ENCODE measurements around the gene CCSER1. TPM values are rescaled to one million over a fixed set of nuclear protein-coding genes. Genes with fewer than 3 reads are reported as not detected.

The CCSER1 gene
- total and polyA plus RNA-seq, 2 of the 8 experiments (the other 6 are each of a cell fraction or from before 2014, with no cell fraction given), result 0.26 to 0.84 TPM

- Histone ChIP-seq H2AFZ (ENCODE audit: low read length) (no peak overlapping the region), H3K36me3 (ENCODE audit: control insufficient read depth in 2 of 4, insufficient read depth in 4 of 4, low read length in 3 of 4) (no peaks in the 10 kb centered on the region), H4K5ac (ENCODE audit: insufficient read length, low read depth, low read length) (no peak overlapping the region), H2BK12ac (ENCODE audit: low read depth, low read length) (no peak overlapping the region), H3K23me2 (ENCODE audit: low read depth, low read length) (no peaks in the 10 kb centered on the region), H3K27ac (ENCODE audit: low read depth, low read length) (no peak overlapping the region), H3K14ac (ENCODE audit: insufficient read length) (no peak overlapping the region), H3K4me1 (replicated peaks in 1 of 4; ENCODE audit: control insufficient read depth in 3 of 4, insufficient read depth in 4 of 4, low read length in 3 of 4) (peaks cover 0 to 2% (median 0%) of the 10 kb centered on the region in 4 experiments; a peak in 1 of 7 replicates), H3K4me2 (ENCODE audit: insufficient read depth in 1 of 2, low read depth in 2 of 2, low read length in 2 of 2) (no peak overlapping the region), H4K91ac (replicated peaks; ENCODE audit: insufficient read length, low read length) (no peak overlapping the region), H2BK15ac (ENCODE audit: low read length) (no peak overlapping the region), H3K56ac (replicated peaks; ENCODE audit: insufficient read length, low read depth, low read length) (no peak overlapping the region), H2AK5ac (ENCODE audit: low read depth, low read length) (no peak overlapping the region), H3K4me3 (ENCODE audit: extremely low read depth in 1 of 4, insufficient read depth in 2 of 4, low read depth in 3 of 4, low read length in 4 of 4) (no peak overlapping the region), H3K9ac (replicated peaks in 1 of 4; ENCODE audit: extremely low read depth in 1 of 4, low read depth in 3 of 4, low read length in 3 of 4) (no peak overlapping the region), H3K27me3 (replicated peaks in 1 of 4; ENCODE audit: control insufficient read depth in 3 of 4, extremely low read depth in 1 of 4, insufficient read depth in 3 of 4, low read length in 3 of 4) (no peaks in the 10 kb centered on the region), H3K79me2 (ENCODE audit: control insufficient read depth in 1 of 2, insufficient read depth in 2 of 2, low read length in 2 of 2) (no peaks in the 10 kb centered on the region), H3K18ac (ENCODE audit: extremely low read depth, low read length) (no peak overlapping the region), H3K9me3 (ENCODE audit: insufficient read depth in 2 of 2, low read depth in 1 of 2, low read length in 1 of 2) (no peaks in the 10 kb centered on the region), H2BK20ac (ENCODE audit: low read length) (no peak overlapping the region), H2BK5ac (ENCODE audit: low read depth, low read length) (no peak overlapping the region), H2BK120ac (replicated peaks; ENCODE audit: low read depth, low read length) (no peak overlapping the region), H4K8ac (ENCODE audit: extremely low read depth, insufficient read depth, low read length) (no peak overlapping the region), H4K20me1 (replicated peaks in 1 of 2; ENCODE audit: control insufficient read depth in 1 of 2, insufficient read depth in 2 of 2, low read length in 2 of 2) (no peaks in the 10 kb centered on the region), H3K79me1 (ENCODE audit: low read depth, low read length) (no peaks in the 10 kb centered on the region), H3K23ac (ENCODE audit: insufficient read length) (no peak overlapping the region), H3K4ac (replicated peaks; ENCODE audit: insufficient read length, low read depth, low read length) (no peak overlapping the region)
- DNase-seq (ENCODE audit: low read depth in 1 of 2, low spot score in 2 of 2), result no peak
- WGBS, 2 experiments (ENCODE audit: extremely low coverage in 1 of 2, insufficient coverage in 1 of 2, insufficient read length in 1 of 2, insufficient replicate concordance in 2 of 2, low coverage in 1 of 2, low lambda C conversion rate in 2 of 2, missing lambda C conversion rate in 1 of 2), result 88% methylated on average over 1 of the region's 1 CpG; no CpG with 5 or more reads in 1 of the 2 experiments
- ChIA-PET POLR2A (ENCODE audit: partially characterized antibody) (no interaction called here), CTCF (ENCODE audit: partially characterized antibody) (interaction anchor here (1.3 kb wide), 1 partner anchor 19 kb away, joined by 3 read pairs; no protein-coding TSS in a partner anchor)
- TF ChIP-seq PHF8 (conservative IDR thresholded peaks at IDR 0.05; ENCODE audit: low read depth, low read length) (no peak), POU5F1 (IDR thresholded peaks at IDR 0.05; ENCODE audit: low read depth, low read length) (no peak), NRF1 (IDR thresholded peaks at IDR 0.05; ENCODE audit: low read depth, low read length) (no peak), KDM4A (IDR thresholded peaks at IDR 0.05; ENCODE audit: low read depth, low read length, severe bottlenecking) (no peak), GTF2F1 (IDR thresholded peaks at IDR 0.05; ENCODE audit: borderline replicate concordance, low read depth, low read length) (no peak), BACH1 (IDR thresholded peaks at IDR 0.05; ENCODE audit: low read length) (no peak), CHD2 (IDR thresholded peaks at IDR 0.05; ENCODE audit: low read length) (no peak)
- FAIRE-seq, result no peak
These were observed 869.6 kb downstream of the CCSER1 start for GRCh38 chr4:90996813-90997212.
